AG04450 (cell line): ENCODE data around the gene BMPER. TPM values are rescaled to one million over a fixed set of nuclear protein-coding genes. Genes with fewer than 3 reads are reported as not detected.

Source experiments
- CTCF ChIA-PET: fragments of 300-600, 350-600 bp; formaldehyde crosslinking; extraction: SDS; loops from one replicate; lab custom pipeline; 2022; ENCODE audit warnings: antibody characterized with exemption, inconsistent platforms; lab: Charles Lee
- POLR2A ChIA-PET: fragments of 350-600 bp; formaldehyde crosslinking; extraction: SDS; loops from one replicate; lab custom pipeline; 2021; ENCODE audit warnings: antibody characterized with exemption, inconsistent platforms; lab: Yijun Ruan, JAX
- DNase-seq: peaks from one replicate; pipeline ENCODE4 v3.0.0-alpha.2; 2011; ENCODE audit warnings: low read depth, low spot score
- H3K27ac ChIP-seq: one replicate; pipeline ENCODE4 v1.5.1; 2012; ENCODE audit warnings: low read depth, low read length, control low read depth
- H3K27me3 ChIP-seq: one replicate; pipeline ENCODE4 v1.6.0; 2012; ENCODE audit warnings: low read length; ENCODE audit not compliant: control insufficient read depth, insufficient read depth
- H3K4me3 ChIP-seq: 2 replicates; pipeline ENCODE4 v1.5.1; 2011; ENCODE audit warnings: mild to moderate bottlenecking, low read depth, low read length, control low read depth
- H3K9me3 ChIP-seq: 2 replicates; pipeline ENCODE4 v1.5.1; 2012; ENCODE audit warnings: low read length; ENCODE audit not compliant: control insufficient read depth, insufficient read depth
- CTCF ChIP-seq: IDR thresholded peaks from 2 replicates; pipeline ENCODE4 v1.5.1; 2011; ENCODE audit warnings: low read depth, low read length, control low read depth, inconsistent platforms
- polyA plus RNA-seq: library from polyadenylated mRNA; depleted of rRNA; stranded (reverse); fragments of >200 nt; gene quantifications from 2 replicates; pipeline ENCODE4 v1.2.3, GENCODE V29; 2011

Gene BMPER
- polyA plus RNA-seq, 1 experiment = 1.1 TPM

GRCh38 chr7:33870120-33870519, 35.2 kb upstream of the BMPER start:
- no peak for DNase-seq
- Histone ChIP-seq H3K4me3 (no peak overlapping the region), H3K27me3 (no peaks in the 10 kb centered on the region), H3K9me3 (no peaks in the 10 kb centered on the region), H3K27ac (no peak overlapping the region)
- ChIA-PET POLR2A (no interaction called here), CTCF (interaction anchor here (0.7 to 1.6 kb wide), 2 partner anchors 63 to 296 kb away, joined by 3 to 4 read pairs; no protein-coding TSS in a partner anchor)
- no peak for TF ChIP-seq CTCF

GRCh38 chr7:33872870-33873269, 32.5 kb upstream of the BMPER start:
- CTCF ChIA-PET = no interaction called here
- POLR2A ChIA-PET = no interaction called here
- DNase-seq = no peak
- Histone ChIP-seq H3K4me3 (no peak overlapping the region), H3K9me3 (no peaks in the 10 kb centered on the region), H3K27ac (no peak overlapping the region), H3K27me3 (no peaks in the 10 kb centered on the region)
- no peak for TF ChIP-seq CTCF

GRCh38 chr7:33873518-33873917, 31.8 kb upstream of the BMPER start:
- DNase-seq = no peak
- Histone ChIP-seq H3K27ac (no peak overlapping the region), H3K4me3 (no peak overlapping the region), H3K27me3 (no peaks in the 10 kb centered on the region), H3K9me3 (no peaks in the 10 kb centered on the region)
- CTCF ChIA-PET = no interaction called here
- POLR2A ChIA-PET = no interaction called here
- no peak for TF ChIP-seq CTCF

GRCh38 chr7:33873981-33874750, 31.2 kb upstream of the BMPER start:
- no peak for TF ChIP-seq CTCF
- H3K27ac ChIP-seq = peak overlapping the region; percentile 59
- no peak for DNase-seq

GRCh38 chr7:33874943-33875342, 30.4 kb upstream of the BMPER start:
- ChIA-PET POLR2A (no interaction called here), CTCF (no interaction called here)
- no peak overlapping the region for H3K4me3 ChIP-seq
- H3K27me3 ChIP-seq = no peaks in the 10 kb centered on the region
- peak overlapping the region; percentile 59 for H3K27ac ChIP-seq
- H3K9me3 ChIP-seq = no peaks in the 10 kb centered on the region
- no peak for DNase-seq
- no peak for TF ChIP-seq CTCF

More at GRCh38 chr7:33873981-33874750, 31.2 kb upstream of the BMPER start:
- H3K27me3 ChIP-seq = no peaks in the 10 kb centered on the region
- H3K9me3 ChIP-seq = no peaks in the 10 kb centered on the region
- POLR2A ChIA-PET = no interaction called here
- CTCF ChIA-PET = interaction anchor here (0.7 kb wide), 1 partner anchor 12 kb away, joined by 3 read pairs; no protein-coding TSS in a partner anchor
- H3K4me3 ChIP-seq = no peak overlapping the region
